ENCODE measurements around the gene RNF223. TPM values are rescaled to one million over a fixed set of nuclear protein-coding genes. Genes with fewer than 3 reads are reported as not detected.

The RNF223 gene
- total RNA-seq, 1 experiment from 2014 or later: 5.0 TPM

DNA sequence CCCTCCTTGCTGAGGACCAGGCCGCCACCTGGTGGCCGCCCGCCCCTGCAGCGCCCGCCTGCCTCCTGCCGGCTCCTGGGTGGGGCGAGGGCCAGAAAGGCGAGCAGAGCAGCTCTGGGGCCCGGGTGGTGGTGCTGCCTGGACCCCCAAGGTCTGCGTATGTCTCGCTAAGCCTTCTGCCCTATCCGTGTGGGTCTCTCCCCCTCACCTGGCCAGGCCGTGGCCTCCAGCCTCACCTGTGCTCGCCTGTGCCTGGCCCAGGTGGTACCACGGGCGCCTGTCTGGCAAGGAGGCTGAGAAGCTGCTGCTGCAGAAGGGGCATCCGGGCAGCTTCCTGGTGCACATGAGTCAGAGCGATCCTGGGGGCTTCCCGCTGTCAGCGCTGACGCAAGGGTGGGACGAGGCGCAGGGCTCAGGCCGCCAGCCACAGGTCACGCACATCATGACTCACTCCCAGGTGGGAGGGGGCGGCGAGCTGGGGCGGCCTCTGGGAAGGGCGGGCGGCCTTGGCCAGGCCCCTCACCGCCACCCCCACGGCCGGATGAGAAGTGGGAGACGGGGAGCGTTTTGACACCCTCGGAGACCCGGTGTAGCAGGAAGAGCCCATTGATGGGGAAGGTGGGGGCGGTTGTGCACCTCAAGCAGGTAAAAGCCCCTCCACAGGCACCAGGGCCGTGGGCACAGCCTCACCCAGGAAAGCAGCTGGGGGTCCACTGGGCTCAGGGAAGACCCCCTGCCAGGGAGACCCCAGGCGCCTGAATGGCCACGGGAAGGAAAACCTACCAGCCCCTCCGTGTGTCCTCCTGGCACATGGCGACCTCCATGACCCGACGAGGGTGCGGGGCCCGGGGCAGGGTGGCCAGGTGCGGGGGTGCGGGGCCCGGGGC, 9.9 kb downstream of the RNF223 start:
- TF ChIP-seq, protein P1, sequence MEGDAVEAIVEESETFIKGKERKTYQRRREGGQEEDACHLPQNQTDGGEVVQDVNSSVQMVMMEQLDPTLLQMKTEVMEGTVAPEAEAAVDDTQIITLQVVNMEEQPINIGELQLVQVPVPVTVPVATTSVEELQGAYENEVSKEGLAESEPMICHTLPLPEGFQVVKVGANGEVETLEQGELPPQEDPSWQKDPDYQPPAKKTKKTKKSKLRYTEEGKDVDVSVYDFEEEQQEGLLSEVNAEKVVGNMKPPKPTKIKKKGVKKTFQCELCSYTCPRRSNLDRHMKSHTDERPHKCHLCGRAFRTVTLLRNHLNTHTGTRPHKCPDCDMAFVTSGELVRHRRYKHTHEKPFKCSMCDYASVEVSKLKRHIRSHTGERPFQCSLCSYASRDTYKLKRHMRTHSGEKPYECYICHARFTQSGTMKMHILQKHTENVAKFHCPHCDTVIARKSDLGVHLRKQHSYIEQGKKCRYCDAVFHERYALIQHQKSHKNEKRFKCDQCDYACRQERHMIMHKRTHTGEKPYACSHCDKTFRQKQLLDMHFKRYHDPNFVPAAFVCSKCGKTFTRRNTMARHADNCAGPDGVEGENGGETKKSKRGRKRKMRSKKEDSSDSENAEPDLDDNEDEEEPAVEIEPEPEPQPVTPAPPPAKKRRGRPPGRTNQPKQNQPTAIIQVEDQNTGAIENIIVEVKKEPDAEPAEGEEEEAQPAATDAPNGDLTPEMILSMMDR (IDR thresholded peaks at IDR 0.05; ENCODE audit: unreplicated experiment): peak; percentile 82
- peak overlapping the region; percentile 92 for H3K27ac Mint-ChIP-seq (ENCODE audit: unreplicated experiment)
- no peaks in the 10 kb centered on the region for H3K4me1 Mint-ChIP-seq (ENCODE audit: low read depth, unreplicated experiment)
- peak; percentile 88 for DNase-seq
- intact Hi-C loops (cut with micrococcal nuclease; ENCODE audit: unreplicated experiment): no loop called here
- CTCF ChIA-PET: interaction anchor here (0.7 to 1.6 kb wide), 11 partner anchors 10 to 228 kb away, joined by 3 to 9 read pairs (median 4); partner anchors contain the start of genes C1orf159 and RNF223
- H3K4me3 Mint-ChIP-seq (ENCODE audit: low read depth, unreplicated experiment): peak overlapping the region; percentile 55
- H3K9me3 Mint-ChIP-seq (ENCODE audit: low read depth, unreplicated experiment): no peaks in the 10 kb centered on the region
- peaks cover 81% of the 10 kb centered on the region for H3K36me3 Mint-ChIP-seq (ENCODE audit: insufficient read depth, unreplicated experiment)
- BruUV-seq (replicated peaks): no TSS peak
- no peaks in the 10 kb centered on the region for H3K27me3 Mint-ChIP-seq (ENCODE audit: unreplicated experiment)

- peak overlapping the region; percentile 92 for H3K27ac Mint-ChIP-seq (ENCODE audit: unreplicated experiment)
- no TSS peak for BruUV-seq (replicated peaks)
- CTCF ChIA-PET: interaction anchor here (0.8 to 1.6 kb wide), 8 partner anchors 41 to 229 kb away, joined by 3 to 9 read pairs (median 4); partner anchors contain the start of gene C1orf159
- DNase-seq: no peak
- H3K27me3 Mint-ChIP-seq (ENCODE audit: unreplicated experiment): no peaks in the 10 kb centered on the region
- H3K36me3 Mint-ChIP-seq (ENCODE audit: insufficient read depth, unreplicated experiment): peaks cover 81% of the 10 kb centered on the region
- intact Hi-C loops (cut with micrococcal nuclease; ENCODE audit: unreplicated experiment): no loop called here
- TF ChIP-seq, protein P1 (IDR thresholded peaks at IDR 0.05; ENCODE audit: unreplicated experiment): no peak
- H3K4me1 Mint-ChIP-seq (ENCODE audit: low read depth, unreplicated experiment): no peaks in the 10 kb centered on the region
- H3K9me3 Mint-ChIP-seq (ENCODE audit: low read depth, unreplicated experiment): no peaks in the 10 kb centered on the region
- peak overlapping the region; percentile 55 for H3K4me3 Mint-ChIP-seq (ENCODE audit: low read depth, unreplicated experiment)
Measured at GRCh38 chr1:1063261-1063944, 10.7 kb downstream of the RNF223 start.

GRCh38 chr1:1062348-1063163, 11.6 kb downstream of the RNF223 start:
- H3K27me3 Mint-ChIP-seq (ENCODE audit: unreplicated experiment): no peaks in the 10 kb centered on the region
- peaks cover 81% of the 10 kb centered on the region for H3K36me3 Mint-ChIP-seq (ENCODE audit: insufficient read depth, unreplicated experiment)
- no peaks in the 10 kb centered on the region for H3K9me3 Mint-ChIP-seq (ENCODE audit: low read depth, unreplicated experiment)
- intact Hi-C loops (cut with micrococcal nuclease; ENCODE audit: unreplicated experiment): no loop called here
- TF ChIP-seq, protein P1 (IDR thresholded peaks at IDR 0.05; ENCODE audit: unreplicated experiment): no peak
- no TSS peak for BruUV-seq (replicated peaks)
- CTCF ChIA-PET: no interaction called here
- no peaks in the 10 kb centered on the region for H3K4me1 Mint-ChIP-seq (ENCODE audit: low read depth, unreplicated experiment)
- no peak for DNase-seq
- no peak overlapping the region for H3K27ac Mint-ChIP-seq (ENCODE audit: unreplicated experiment)
- H3K4me3 Mint-ChIP-seq (ENCODE audit: low read depth, unreplicated experiment): peak overlapping the region; percentile 55

DNA sequence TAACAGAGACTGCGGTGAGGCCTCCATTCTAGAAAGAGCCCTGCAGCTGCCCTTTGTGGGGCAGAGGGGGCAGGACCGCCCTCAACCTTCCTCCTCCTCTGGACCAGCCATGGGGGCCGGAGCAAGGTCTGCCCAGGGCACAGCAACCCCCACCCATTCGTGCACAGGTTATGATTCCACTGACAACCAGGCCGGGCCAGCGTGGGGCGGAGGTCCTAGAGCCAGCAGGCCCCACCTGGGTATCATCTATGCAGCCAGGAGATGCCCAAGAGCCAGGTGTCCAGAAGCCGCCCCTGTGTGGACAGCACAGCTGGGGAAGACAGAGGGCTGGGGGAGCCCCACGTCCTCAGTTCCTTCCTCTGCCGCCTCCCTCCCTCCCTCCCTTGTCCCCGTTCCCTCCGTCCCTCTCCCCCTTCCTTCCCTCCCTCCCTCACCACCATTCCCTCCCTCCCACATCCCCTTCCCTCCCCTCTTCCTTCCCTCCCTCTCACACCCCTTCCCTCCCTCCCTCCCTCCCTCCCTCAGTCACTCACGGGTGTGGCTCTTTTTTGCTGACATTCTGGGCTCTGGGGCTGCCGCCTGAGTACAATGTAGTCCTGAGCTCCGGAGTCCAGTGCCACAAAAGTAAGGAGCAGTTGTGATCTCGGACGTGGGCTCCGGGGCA, 12.3 kb downstream of the RNF223 start:
- Mint-ChIP-seq H3K27me3 (ENCODE audit: unreplicated experiment) (no peaks in the 10 kb centered on the region), H3K4me3 (ENCODE audit: low read depth, unreplicated experiment) (peak overlapping the region; percentile 55), H3K9me3 (ENCODE audit: low read depth, unreplicated experiment) (no peaks in the 10 kb centered on the region), H3K4me1 (ENCODE audit: low read depth, unreplicated experiment) (no peaks in the 10 kb centered on the region), H3K27ac (ENCODE audit: unreplicated experiment) (no peak overlapping the region), H3K36me3 (ENCODE audit: insufficient read depth, unreplicated experiment) (peaks cover 83% of the 10 kb centered on the region)
- TF ChIP-seq, protein P1 (IDR thresholded peaks at IDR 0.05; ENCODE audit: unreplicated experiment): no peak
- BruUV-seq (replicated peaks): no TSS peak
- no peak for DNase-seq
- CTCF ChIA-PET: no interaction called here
- intact Hi-C loops (cut with micrococcal nuclease; ENCODE audit: unreplicated experiment): no loop called here

Data from Calu3 (cell line).